Heart right ventricle (tissue), 16 donors: Measurements from ENCODE around the gene C20orf144. TPM values are rescaled to one million over a fixed set of nuclear protein-coding genes. Genes with fewer than 3 reads are reported as not detected.

Source experiments
- ATAC-seq, 8 donors: fragments of 200-7000 bp; cut with Tn5 transposase; one replicate each; pipeline ENCODE4 v1.9.1; 2020; ENCODE audit warnings: mild to moderate bottlenecking in 8 of 8, moderate library complexity in 8 of 8, moderate number of reproducible peaks in 1 of 8
- DNase-seq, 2 donors: peaks; one replicate each; pipeline ENCODE4 v3.0.0-alpha.2; 2020
- H3K27ac ChIP-seq, 10 donors: fragments of 200-600 bp; sonication (generic) in 2 of 10; one replicate each; pipeline versions ENCODE4 v1.5.0 to v1.8.0; 2020 to 2022; ENCODE audit warnings: mild to moderate bottlenecking in 3 of 10
- H3K27me3 ChIP-seq, 7 donors: fragments of 200-600 bp; one replicate each; pipeline ENCODE4 v1.8.0; 2021 to 2022; ENCODE audit warnings: mild to moderate bottlenecking in 2 of 7
- H3K36me3 ChIP-seq, 9 donors: fragments of 200-600 bp; sonication (generic) in 1 of 9; one replicate each; pipeline versions ENCODE4 v1.5.0 to v1.8.0; 2020 to 2022; ENCODE audit warnings: mild to moderate bottlenecking in 2 of 9
- H3K4me1 ChIP-seq, 9 donors: fragments of 200-600 bp; sonication (generic) in 1 of 9; one replicate each; pipeline versions ENCODE4 v1.5.0 to v1.8.0; 2020 to 2022; ENCODE audit warnings: mild to moderate bottlenecking in 4 of 9
- H3K4me3 ChIP-seq, 10 donors: fragments of 200-600 bp; sonication (generic) in 2 of 10; one replicate each; pipeline versions ENCODE4 v1.5.0 to v1.8.0; 2020 to 2022; ENCODE audit warnings: mild to moderate bottlenecking in 7 of 10, moderate library complexity in 2 of 10
- H3K9me3 ChIP-seq, 11 donors: fragments of 200-600 bp in 10 of 11; sonication (generic) in 2 of 11; one replicate each; pipeline versions ENCODE4 v1.5.0 to v1.8.0; 2013 to 2022; ENCODE audit warnings: mild to moderate bottlenecking in 2 of 11, control low read depth in 1 of 11, moderate library complexity in 1 of 11
- CTCF ChIP-seq, 9 donors: fragments of 200-600 bp; sonication (generic) in 2 of 9; IDR thresholded peaks; one replicate each; pipeline versions ENCODE4 v1.5.0 to v1.8.0; 2021 to 2022; ENCODE audit warnings: antibody characterized with exemption in 9 of 9, mild to moderate bottlenecking in 5 of 9, moderate library complexity in 1 of 9
- WGBS, 2 donors: extraction: QIAGEN DNeasy Blood & Tissue Kit; methylation state at CpG; one replicate each; pipeline ENCODE4 v1.1.7; 2013; ENCODE audit warnings: inconsistent platforms in 1 of 2; 5-methylcytosine and 5-hydroxymethylcytosine counted together
- intact Hi-C, 10 donors: fragments of 100-400 bp; cut with DNase I; formaldehyde crosslinking; loops; one replicate each; pipeline versions ENCODE4 v1.11.1 to v1.14.2; 2022
- long read RNA-seq, 3 donors: library from polyadenylated mRNA; unstranded; transcript quantifications; one replicate each; pipeline ENCODE4 v2.0.0, GENCODE V29; 2020 to 2021
- polyA plus RNA-seq, 2 donors: library from polyadenylated mRNA; stranded (reverse); fragments of 200-250 nt; gene quantifications; one replicate each; pipeline ENCODE4 v1.2.3, GENCODE V29; 2013
- total RNA-seq, 10 donors: library from RNA; stranded (reverse); fragmentation: NEBNext Ultra II Directional in 3 of 10; extraction: Animal tissue kit (Norgen Biotek cat#: 25700) in 3 of 10; gene quantifications; one replicate each; pipeline versions ENCODE4 v1.2.1 to v1.2.4, GENCODE V29; 2021 to 2023
- donor health status: Arrhythmogenic right ventricular cardiomyopathy.
- donor health status: ischemic (EF 13 %, LVEDD 7.1; RV severe dilation, severe dysfunction).
- donor health status: healthy with polysubstance abuse.
- donor health status: DM: no; HTN: yes; CAD: no.
- donor health status: DM: no; HTN: no; CAD: no.
- donor health status: ischemic (EF 25% LVEDD 6.9; RV normal size, moderate dysfunction).
- donor health status: ischemic (EF 25% LVEDD 5.7; RV mildly dilated, moderate dysfunction).
- donor health status: healthy.
- donor health status: DM: yes; HTN: yes; CAD: no.
- donor health status: Ischemic cardiomyopathy.
- donor health status: ischemic (EF 35%, LVEDD 5.7; RV mildly dilated, moderate dysfunction).
- donor health status: nonischemic (EF 11% LVEDD 7.7; RV severe dilation, severe dysfunction).
- donor health status: DM: yes; HTN: yes; CAD: no.
- donor health status: PGD.
- donor health status: ischemic (EF 29% LVEDD 5.4; RV normal size, mild dysfunction).
- donor health status: nonischemic (EF 23%, LVEDD 6.1; RV moderate dilation, normal function).

C20orf144 gene
- not detected for total RNA-seq
- polyA plus RNA-seq, result under 1 TPM in 1 of 2 donors, not detected in 1; 0.03 TPM
- long read RNA-seq, donor 1, result 0 reads
- long read RNA-seq, donor 2, result 0 reads
- long read RNA-seq, donor 3, result 0 reads

DNA sequence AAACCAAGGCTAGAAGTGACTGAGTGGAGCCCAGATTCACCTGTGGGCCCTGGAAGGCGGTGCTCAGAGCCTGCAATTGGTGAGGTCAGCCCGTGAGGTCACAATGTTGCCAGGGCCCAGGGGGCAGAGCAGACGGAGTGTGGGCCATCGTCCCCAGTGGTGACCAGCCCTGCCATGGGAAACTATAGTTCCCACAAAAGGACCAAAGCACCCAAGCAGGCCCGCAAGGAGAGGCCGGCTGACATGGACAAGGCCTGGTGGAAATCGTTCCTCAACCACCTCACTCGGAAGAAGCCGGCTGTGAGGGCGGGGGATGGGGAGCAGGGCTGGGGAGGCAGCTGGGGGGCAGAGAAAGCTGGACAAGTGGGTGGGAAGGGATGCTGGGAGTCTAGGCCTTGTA, at the start of gene C20orf144:
Gene C20orf144, plus strand, starts transcription at position 156 of the 400 bp plus-strand sequence. Its CDS starts 19 bp downstream, at position 175.
- no peak for ATAC-seq
- 89 to 93% methylated on average over 10 of the region's 10 CpGs for WGBS, 2 donors
- TF ChIP-seq CTCF (IDR thresholded peaks at IDR 0.05), result no peak
- Histone ChIP-seq H3K9me3 (no peaks in the 10 kb centered on the region), H3K36me3 (peaks cover 0 to 35% (median 6%) of the 10 kb centered on the region in 9 donors), H3K4me1 (peaks cover 10 to 36% (median 30%) of the 10 kb centered on the region in 9 donors), H3K4me3 (peak within 1 kb of the TSS; percentile 49 to 84 (median 77)), H3K27me3 (no peaks in the 10 kb centered on the region), H3K27ac (peak within 1 kb of the TSS; percentile 24 to 93 (median 84))
- intact Hi-C loops, result no loop called here
- no peak for DNase-seq

- Histone ChIP-seq H3K4me3 (no peak overlapping the region), H3K27me3 (no peaks in the 10 kb centered on the region), H3K36me3 (peaks cover 0 to 81% (median 13%) of the 10 kb centered on the region in 9 donors), H3K9me3 (no peaks in the 10 kb centered on the region), H3K4me1 (peaks cover 0 to 7% (median 0%) of the 10 kb centered on the region in 9 donors), H3K27ac (no peak overlapping the region)
- WGBS, 2 donors, result 90 to 91% methylated on average over 4 of the region's 4 CpGs
- intact Hi-C loops, result no loop called here
- ATAC-seq, result no peak
- DNase-seq, result no peak
- no peak for TF ChIP-seq CTCF (IDR thresholded peaks at IDR 0.05)
Measured at GRCh38 chr20:33621717-33622400, 40.3 kb upstream of the C20orf144 start.

GRCh38 chr20:33622705-33623365, 39.3 kb upstream of the C20orf144 start:
- H3K36me3 ChIP-seq, result peaks cover 0 to 82% (median 13%) of the 10 kb centered on the region in 9 donors
- peaks cover 0 to 7% (median 0%) of the 10 kb centered on the region in 9 donors for H3K4me1 ChIP-seq
- WGBS, 2 donors, result 96% methylated on average over 10 of the region's 10 CpGs
- H3K9me3 ChIP-seq, result no peaks in the 10 kb centered on the region
- no peak for TF ChIP-seq CTCF (IDR thresholded peaks at IDR 0.05)
- ATAC-seq (no peak), DNase-seq (no peak)
- H3K27ac ChIP-seq, result no peak overlapping the region
- intact Hi-C loops, result no loop called here
- H3K27me3 ChIP-seq, result no peaks in the 10 kb centered on the region
- no peak overlapping the region for H3K4me3 ChIP-seq

GRCh38 chr20:33624399-33624798, 37.7 kb upstream of the C20orf144 start:
- intact Hi-C loops, result no loop called here
- Histone ChIP-seq H3K27me3 (no peaks in the 10 kb centered on the region), H3K9me3 (no peaks in the 10 kb centered on the region), H3K36me3 (peaks cover 0 to 92% (median 22%) of the 10 kb centered on the region in 9 donors), H3K4me1 (peaks cover 0 to 7% (median 0%) of the 10 kb centered on the region in 9 donors), H3K27ac (no peak overlapping the region), H3K4me3 (no peak overlapping the region)
- no peak for DNase-seq
- no peak for ATAC-seq
- WGBS, 2 donors, result 90 to 91% methylated on average over 3 of the region's 3 CpGs
- TF ChIP-seq CTCF (IDR thresholded peaks at IDR 0.05), result no peak
